ENCODE measurements around the gene BEAN1.

DNA sequence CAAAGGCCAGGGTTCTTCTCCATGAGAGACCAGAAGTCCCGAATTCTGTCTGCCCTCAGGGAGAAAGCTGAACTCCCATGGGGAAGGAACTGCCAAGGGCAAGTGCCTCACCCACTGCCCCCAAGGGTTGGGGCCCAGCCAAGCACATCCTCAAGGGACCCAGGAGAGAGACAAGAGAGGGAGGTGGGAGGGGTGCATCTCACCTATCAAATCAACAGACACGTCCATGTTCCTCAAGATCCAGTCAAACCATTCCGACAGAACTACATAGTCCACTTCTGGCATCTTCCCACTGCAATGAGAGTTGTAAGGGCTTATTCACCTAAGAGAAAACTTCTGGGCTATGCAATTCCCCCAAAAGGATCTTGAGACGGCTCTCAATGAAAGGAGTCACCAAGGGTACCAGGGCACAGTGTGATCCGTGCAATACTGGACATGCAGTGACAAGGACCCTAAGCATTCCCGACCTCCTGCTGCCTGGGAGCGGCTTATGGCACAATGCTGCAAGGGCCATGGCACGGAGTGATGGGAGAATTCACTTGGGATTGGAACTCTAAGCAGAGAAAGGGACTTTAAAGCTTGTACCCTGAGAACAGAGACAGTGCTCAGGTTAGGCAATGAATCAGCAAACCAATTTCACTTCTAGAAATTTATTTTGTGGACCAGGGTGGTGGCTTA lies 90.6 kb downstream of the BEAN1 start:
- TF ChIP-seq POLR2A (IDR thresholded peaks at IDR 0.05) (no peak), EP300 (IDR thresholded peaks at IDR 0.05) (no peak), POLR2AphosphoS5 (IDR thresholded peaks at IDR 0.05) (no peak)
- TF ChIP-seq, protein P1, sequence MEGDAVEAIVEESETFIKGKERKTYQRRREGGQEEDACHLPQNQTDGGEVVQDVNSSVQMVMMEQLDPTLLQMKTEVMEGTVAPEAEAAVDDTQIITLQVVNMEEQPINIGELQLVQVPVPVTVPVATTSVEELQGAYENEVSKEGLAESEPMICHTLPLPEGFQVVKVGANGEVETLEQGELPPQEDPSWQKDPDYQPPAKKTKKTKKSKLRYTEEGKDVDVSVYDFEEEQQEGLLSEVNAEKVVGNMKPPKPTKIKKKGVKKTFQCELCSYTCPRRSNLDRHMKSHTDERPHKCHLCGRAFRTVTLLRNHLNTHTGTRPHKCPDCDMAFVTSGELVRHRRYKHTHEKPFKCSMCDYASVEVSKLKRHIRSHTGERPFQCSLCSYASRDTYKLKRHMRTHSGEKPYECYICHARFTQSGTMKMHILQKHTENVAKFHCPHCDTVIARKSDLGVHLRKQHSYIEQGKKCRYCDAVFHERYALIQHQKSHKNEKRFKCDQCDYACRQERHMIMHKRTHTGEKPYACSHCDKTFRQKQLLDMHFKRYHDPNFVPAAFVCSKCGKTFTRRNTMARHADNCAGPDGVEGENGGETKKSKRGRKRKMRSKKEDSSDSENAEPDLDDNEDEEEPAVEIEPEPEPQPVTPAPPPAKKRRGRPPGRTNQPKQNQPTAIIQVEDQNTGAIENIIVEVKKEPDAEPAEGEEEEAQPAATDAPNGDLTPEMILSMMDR (IDR thresholded peaks at IDR 0.05) = no peak
